AG08395 (cell line): ENCODE results near the gene ADIPOQ.
"Not testable (repeated sequence)": the region's sequence is repeated elsewhere in the genome, so short reads cannot be mapped to it uniquely, and the experiment has no call there.

Source experiments
- DNase-seq: peaks from one replicate; pipeline ENCODE4 v3.0.0; 2012; ENCODE audit warnings: mixed read lengths, low spot score

ADIPOQ gene

GRCh38 chr3:186902154-186902553 lies 59.6 kb downstream of the ADIPOQ start:
- no peak for DNase-seq

GRCh38 chr3:186902713-186903112 lies 60.2 kb downstream of the ADIPOQ start:
- no peak for DNase-seq

GRCh38 chr3:186903676-186904075 lies 61.2 kb downstream of the ADIPOQ start:
- DNase-seq = not testable (repeated sequence)

GRCh38 chr3:186907075-186907474 lies 64.6 kb downstream of the ADIPOQ start:
- DNase-seq = not testable (repeated sequence)
